AG04450 (cell line): ENCODE data around the gene HDAC10. TPM values are rescaled to one million over a fixed set of nuclear protein-coding genes. Genes with fewer than 3 reads are reported as not detected.
A peak's percentile ranks its signal among the peaks of the same experiment; 100 is the strongest.

ENCODE experiments used
- CTCF ChIA-PET: fragments of 300-600, 350-600 bp; formaldehyde crosslinking; extraction: SDS; loops from one replicate; lab custom pipeline; 2022; ENCODE audit warnings: antibody characterized with exemption, inconsistent platforms; lab: Charles Lee
- POLR2A ChIA-PET: fragments of 350-600 bp; formaldehyde crosslinking; extraction: SDS; loops from one replicate; lab custom pipeline; 2021; ENCODE audit warnings: antibody characterized with exemption, inconsistent platforms; lab: Yijun Ruan, JAX
- DNase-seq: peaks from one replicate; pipeline ENCODE4 v3.0.0-alpha.2; 2011; ENCODE audit warnings: low read depth, low spot score
- H3K27ac ChIP-seq: one replicate; pipeline ENCODE4 v1.5.1; 2012; ENCODE audit warnings: low read depth, low read length, control low read depth
- H3K27me3 ChIP-seq: one replicate; pipeline ENCODE4 v1.6.0; 2012; ENCODE audit warnings: low read length; ENCODE audit not compliant: control insufficient read depth, insufficient read depth
- H3K4me3 ChIP-seq: 2 replicates; pipeline ENCODE4 v1.5.1; 2011; ENCODE audit warnings: mild to moderate bottlenecking, low read depth, low read length, control low read depth
- H3K9me3 ChIP-seq: 2 replicates; pipeline ENCODE4 v1.5.1; 2012; ENCODE audit warnings: low read length; ENCODE audit not compliant: control insufficient read depth, insufficient read depth
- CTCF ChIP-seq: IDR thresholded peaks from 2 replicates; pipeline ENCODE4 v1.5.1; 2011; ENCODE audit warnings: low read depth, low read length, control low read depth, inconsistent platforms
- polyA plus RNA-seq: library from polyadenylated mRNA; depleted of rRNA; stranded (reverse); fragments of >200 nt; gene quantifications from 2 replicates; pipeline ENCODE4 v1.2.3, GENCODE V29; 2011

Gene HDAC10
- polyA plus RNA-seq, 1 experiment, result 7.0 TPM

DNA sequence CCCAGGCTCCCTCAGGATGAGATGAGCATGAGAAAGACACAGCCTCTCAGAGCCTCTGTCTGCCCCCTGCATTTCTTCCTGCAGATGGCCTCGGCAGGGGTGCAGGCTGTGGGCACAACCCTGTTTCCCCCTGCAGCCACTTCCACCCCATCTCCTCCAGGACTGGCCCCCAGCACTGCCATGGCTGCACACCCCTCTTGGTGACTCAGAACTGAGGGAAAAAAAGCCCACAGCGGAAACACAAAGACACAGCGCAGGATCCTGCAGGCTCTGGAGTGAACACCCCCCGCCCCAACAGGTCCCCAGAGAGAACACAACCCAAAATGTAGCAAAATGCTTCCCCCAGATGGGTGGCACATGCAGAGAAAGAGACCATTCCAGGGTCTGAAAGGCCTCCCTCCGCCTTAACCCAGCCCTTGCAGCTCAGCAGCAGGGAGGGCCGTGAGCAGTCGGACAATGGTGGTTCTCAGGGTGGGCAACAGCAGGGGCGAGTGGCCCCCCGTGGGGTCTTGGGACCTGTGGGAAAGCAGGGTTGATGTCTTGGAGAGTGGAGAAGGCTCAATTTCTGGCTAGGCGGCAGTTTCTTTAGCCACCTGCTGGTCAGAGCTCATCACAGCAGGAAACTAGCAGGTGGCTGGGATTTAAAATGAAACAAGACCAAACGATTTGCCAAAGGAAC, 14.2 kb downstream of the HDAC10 start:
- TF ChIP-seq CTCF, result peak; percentile 58
- CTCF ChIA-PET, result interaction anchor here (1.4 to 2.6 kb wide), 3 partner anchors 15 to 130 kb away, joined by 3 to 6 read pairs (median 3); no protein-coding TSS in a partner anchor
- Histone ChIP-seq H3K27me3 (no peaks in the 10 kb centered on the region), H3K27ac (no peak overlapping the region), H3K9me3 (peaks cover 11% of the 10 kb centered on the region; the same call in 1 of the 2 replicates), H3K4me3 (no peak overlapping the region)
- POLR2A ChIA-PET, result interaction anchor here (1.0 kb wide), 1 partner anchor 15 kb away, joined by 3 read pairs; the partner anchor contains the start of gene HDAC10
- no peak for DNase-seq

GRCh38 chr22:50233223-50233622, 17.8 kb downstream of the HDAC10 start:
- TF ChIP-seq CTCF, result no peak
- CTCF ChIA-PET, result no interaction called here
- no peak for DNase-seq
- Histone ChIP-seq H3K27me3 (no peaks in the 10 kb centered on the region), H3K4me3 (no peak overlapping the region), H3K27ac (no peak overlapping the region), H3K9me3 (peaks cover 11% of the 10 kb centered on the region; the same call in 1 of the 2 replicates)
- POLR2A ChIA-PET, result no interaction called here

DNA sequence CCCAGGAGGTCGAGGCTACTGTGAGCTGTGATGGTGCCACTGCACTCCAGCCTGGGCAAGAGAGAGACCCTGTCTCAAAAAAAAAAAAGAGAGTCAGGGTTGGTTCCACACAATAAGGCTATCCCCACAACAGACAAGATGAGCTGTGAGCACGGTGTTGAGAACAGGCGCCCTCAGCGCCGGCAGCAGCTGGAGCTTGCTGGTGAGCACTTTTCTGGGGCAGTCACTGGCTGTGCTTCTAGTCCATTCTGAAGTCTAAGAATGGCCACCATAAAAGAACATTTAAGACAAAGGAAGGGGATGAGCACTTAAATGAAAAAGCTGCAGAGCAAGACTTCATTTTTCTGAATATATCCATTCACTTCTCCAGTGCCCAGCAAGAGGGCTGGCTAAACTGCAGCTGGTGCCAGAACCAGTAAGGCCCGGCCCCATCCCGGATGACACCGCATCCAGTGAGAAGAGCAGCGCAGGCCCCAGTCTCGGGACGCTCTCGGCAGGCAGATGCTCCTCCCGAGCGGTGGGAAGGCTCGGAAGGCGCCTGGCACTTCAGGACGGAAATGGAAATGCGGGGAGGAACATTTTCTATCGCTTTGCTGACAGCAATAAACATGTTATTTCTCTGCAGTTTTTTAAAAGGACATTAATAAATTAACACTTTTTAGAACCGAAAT, 18.4 kb downstream of the HDAC10 start:
- CTCF ChIA-PET, result no interaction called here
- Histone ChIP-seq H3K4me3 (no peak overlapping the region), H3K27me3 (no peaks in the 10 kb centered on the region), H3K9me3 (peaks cover 11% of the 10 kb centered on the region; the same call in 1 of the 2 replicates), H3K27ac (no peak overlapping the region)
- POLR2A ChIA-PET, result interaction anchor here (0.7 kb wide), 2 partner anchors 159 to 182 kb away, joined by 3 to 4 read pairs; no protein-coding TSS in a partner anchor
- TF ChIP-seq CTCF, result no peak
- DNase-seq, result no peak

- no peak overlapping the region for H3K4me3 ChIP-seq
- TF ChIP-seq CTCF, result no peak
- peaks cover 1% of the 10 kb centered on the region; the same call in 1 of the 2 replicates for H3K9me3 ChIP-seq
- ChIA-PET POLR2A (no interaction called here), CTCF (interaction anchor here (0.6 to 1.4 kb wide), 3 partner anchors 12 to 130 kb away, joined by 3 to 9 read pairs (median 4); no protein-coding TSS in a partner anchor)
- no peak overlapping the region for H3K27ac ChIP-seq
- DNase-seq, result no peak
- no peaks in the 10 kb centered on the region for H3K27me3 ChIP-seq
Observed at GRCh38 chr22:50229370-50229769, 21.7 kb downstream of the HDAC10 start.

- H3K27me3 ChIP-seq, result no peaks in the 10 kb centered on the region
- ChIA-PET POLR2A (no interaction called here), CTCF (no interaction called here)
- no peak for TF ChIP-seq CTCF
- H3K27ac ChIP-seq, result no peak overlapping the region
- DNase-seq, result no peak
- H3K9me3 ChIP-seq, result no peaks in the 10 kb centered on the region; the same call in 1 of the 2 replicates
- no peak overlapping the region for H3K4me3 ChIP-seq
Observed at GRCh38 chr22:50228366-50228765, 22.7 kb downstream of the HDAC10 start.
